ENCODE measurements around the gene PRKG1.

DNA sequence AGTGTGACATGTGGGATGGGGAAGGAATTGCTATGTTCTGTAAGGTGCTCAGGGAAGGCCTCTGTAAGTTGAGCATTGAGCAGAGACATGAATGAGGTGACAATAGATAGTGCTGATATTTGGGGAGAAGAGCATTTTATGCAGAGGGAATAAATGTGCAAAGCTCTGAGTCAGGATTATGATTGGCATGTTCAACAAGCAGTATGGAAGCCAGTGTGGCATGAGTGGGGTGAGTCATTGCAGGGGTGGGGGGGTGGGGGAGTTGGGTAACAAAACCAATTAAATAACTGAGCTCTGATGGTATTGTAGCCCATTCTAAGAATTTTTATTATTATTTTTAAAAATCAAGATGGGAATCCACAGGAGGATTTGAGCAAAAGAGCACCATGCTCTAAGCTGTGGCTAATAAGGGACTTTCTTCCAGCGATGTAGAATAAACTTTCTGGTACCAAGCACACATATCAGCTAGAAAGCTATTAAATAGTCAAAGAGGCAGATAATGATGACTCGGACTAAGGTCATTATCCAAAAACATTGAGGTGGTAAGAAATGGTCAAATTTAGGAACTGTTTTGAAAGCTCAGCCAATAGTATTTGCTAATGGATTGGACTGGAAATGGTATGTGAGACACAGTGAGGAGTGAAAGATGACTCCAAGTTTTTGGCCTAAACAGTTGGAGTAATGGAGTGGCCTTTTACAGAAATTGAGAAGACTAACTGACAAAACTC, 96.4 kb downstream of the PRKG1 start:
- TF ChIP-seq, protein P1, sequence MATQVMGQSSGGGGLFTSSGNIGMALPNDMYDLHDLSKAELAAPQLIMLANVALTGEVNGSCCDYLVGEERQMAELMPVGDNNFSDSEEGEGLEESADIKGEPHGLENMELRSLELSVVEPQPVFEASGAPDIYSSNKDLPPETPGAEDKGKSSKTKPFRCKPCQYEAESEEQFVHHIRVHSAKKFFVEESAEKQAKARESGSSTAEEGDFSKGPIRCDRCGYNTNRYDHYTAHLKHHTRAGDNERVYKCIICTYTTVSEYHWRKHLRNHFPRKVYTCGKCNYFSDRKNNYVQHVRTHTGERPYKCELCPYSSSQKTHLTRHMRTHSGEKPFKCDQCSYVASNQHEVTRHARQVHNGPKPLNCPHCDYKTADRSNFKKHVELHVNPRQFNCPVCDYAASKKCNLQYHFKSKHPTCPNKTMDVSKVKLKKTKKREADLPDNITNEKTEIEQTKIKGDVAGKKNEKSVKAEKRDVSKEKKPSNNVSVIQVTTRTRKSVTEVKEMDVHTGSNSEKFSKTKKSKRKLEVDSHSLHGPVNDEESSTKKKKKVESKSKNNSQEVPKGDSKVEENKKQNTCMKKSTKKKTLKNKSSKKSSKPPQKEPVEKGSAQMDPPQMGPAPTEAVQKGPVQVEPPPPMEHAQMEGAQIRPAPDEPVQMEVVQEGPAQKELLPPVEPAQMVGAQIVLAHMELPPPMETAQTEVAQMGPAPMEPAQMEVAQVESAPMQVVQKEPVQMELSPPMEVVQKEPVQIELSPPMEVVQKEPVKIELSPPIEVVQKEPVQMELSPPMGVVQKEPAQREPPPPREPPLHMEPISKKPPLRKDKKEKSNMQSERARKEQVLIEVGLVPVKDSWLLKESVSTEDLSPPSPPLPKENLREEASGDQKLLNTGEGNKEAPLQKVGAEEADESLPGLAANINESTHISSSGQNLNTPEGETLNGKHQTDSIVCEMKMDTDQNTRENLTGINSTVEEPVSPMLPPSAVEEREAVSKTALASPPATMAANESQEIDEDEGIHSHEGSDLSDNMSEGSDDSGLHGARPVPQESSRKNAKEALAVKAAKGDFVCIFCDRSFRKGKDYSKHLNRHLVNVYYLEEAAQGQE (IDR thresholded peaks at IDR 0.05): no peak
- TF ChIP-seq, protein P2, sequence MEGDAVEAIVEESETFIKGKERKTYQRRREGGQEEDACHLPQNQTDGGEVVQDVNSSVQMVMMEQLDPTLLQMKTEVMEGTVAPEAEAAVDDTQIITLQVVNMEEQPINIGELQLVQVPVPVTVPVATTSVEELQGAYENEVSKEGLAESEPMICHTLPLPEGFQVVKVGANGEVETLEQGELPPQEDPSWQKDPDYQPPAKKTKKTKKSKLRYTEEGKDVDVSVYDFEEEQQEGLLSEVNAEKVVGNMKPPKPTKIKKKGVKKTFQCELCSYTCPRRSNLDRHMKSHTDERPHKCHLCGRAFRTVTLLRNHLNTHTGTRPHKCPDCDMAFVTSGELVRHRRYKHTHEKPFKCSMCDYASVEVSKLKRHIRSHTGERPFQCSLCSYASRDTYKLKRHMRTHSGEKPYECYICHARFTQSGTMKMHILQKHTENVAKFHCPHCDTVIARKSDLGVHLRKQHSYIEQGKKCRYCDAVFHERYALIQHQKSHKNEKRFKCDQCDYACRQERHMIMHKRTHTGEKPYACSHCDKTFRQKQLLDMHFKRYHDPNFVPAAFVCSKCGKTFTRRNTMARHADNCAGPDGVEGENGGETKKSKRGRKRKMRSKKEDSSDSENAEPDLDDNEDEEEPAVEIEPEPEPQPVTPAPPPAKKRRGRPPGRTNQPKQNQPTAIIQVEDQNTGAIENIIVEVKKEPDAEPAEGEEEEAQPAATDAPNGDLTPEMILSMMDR (IDR thresholded peaks at IDR 0.05; ENCODE audit: low read depth, low read length, missing input control): no peak
- no peak for TF ChIP-seq EGR1 (IDR thresholded peaks at IDR 0.05; ENCODE audit: low read depth in 2 of 2)
- TF ChIP-seq, protein P3, sequence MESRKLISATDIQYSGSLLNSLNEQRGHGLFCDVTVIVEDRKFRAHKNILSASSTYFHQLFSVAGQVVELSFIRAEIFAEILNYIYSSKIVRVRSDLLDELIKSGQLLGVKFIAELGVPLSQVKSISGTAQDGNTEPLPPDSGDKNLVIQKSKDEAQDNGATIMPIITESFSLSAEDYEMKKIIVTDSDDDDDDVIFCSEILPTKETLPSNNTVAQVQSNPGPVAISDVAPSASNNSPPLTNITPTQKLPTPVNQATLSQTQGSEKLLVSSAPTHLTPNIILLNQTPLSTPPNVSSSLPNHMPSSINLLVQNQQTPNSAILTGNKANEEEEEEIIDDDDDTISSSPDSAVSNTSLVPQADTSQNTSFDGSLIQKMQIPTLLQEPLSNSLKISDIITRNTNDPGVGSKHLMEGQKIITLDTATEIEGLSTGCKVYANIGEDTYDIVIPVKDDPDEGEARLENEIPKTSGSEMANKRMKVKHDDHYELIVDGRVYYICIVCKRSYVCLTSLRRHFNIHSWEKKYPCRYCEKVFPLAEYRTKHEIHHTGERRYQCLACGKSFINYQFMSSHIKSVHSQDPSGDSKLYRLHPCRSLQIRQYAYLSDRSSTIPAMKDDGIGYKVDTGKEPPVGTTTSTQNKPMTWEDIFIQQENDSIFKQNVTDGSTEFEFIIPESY (IDR thresholded peaks at IDR 0.05): no peak
- TF ChIP-seq TAF1 (conservative IDR thresholded peaks at IDR 0.05): no peak
- TF ChIP-seq HNF4G (IDR thresholded peaks at IDR 0.05): no peak
- TF ChIP-seq, protein P4, sequence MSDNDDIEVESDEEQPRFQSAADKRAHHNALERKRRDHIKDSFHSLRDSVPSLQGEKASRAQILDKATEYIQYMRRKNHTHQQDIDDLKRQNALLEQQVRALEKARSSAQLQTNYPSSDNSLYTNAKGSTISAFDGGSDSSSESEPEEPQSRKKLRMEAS (IDR thresholded peaks at IDR 0.05): no peak
- TF ChIP-seq HNF4A (conservative IDR thresholded peaks at IDR 0.05): no peak
- no peak for TF ChIP-seq RAD21 (IDR thresholded peaks at IDR 0.05)
- TF ChIP-seq RXRA (IDR thresholded peaks at IDR 0.05): no peak
- TF ChIP-seq YY1 (IDR thresholded peaks at IDR 0.05): no peak
- TF ChIP-seq SP1 (IDR thresholded peaks at IDR 0.05): no peak
- TF ChIP-seq JUND (IDR thresholded peaks at IDR 0.05): no peak
- TF ChIP-seq NR2F2 (IDR thresholded peaks at IDR 0.05): no peak
